Raji (cell line): ENCODE results near the gene SERBP1.

ENCODE experiments used
- POLR2A ChIP-seq: IDR thresholded peaks from 2 replicates; pipeline ENCODE4 v1.6.1; 2011; ENCODE audit warnings: low read depth, low read length, control low read depth; ENCODE audit not compliant: insufficient read depth

Gene SERBP1

GRCh38 chr1:67430358-67431155 is at the start of gene SERBP1:
Gene SERBP1 (minus strand): TSS chr1:67430402. CDS start chr1:67430300, 102 bp downstream.
- peak; percentile 77 for TF ChIP-seq POLR2A

GRCh38 chr1:67479146-67479891 is 49.1 kb upstream of the SERBP1 start:
- no peak for TF ChIP-seq POLR2A

- TF ChIP-seq POLR2A = no peak
These were observed 46.7 kb upstream of the SERBP1 start for GRCh38 chr1:67476906-67477305.

GRCh38 chr1:67476006-67476482 is 45.8 kb upstream of the SERBP1 start:
- TF ChIP-seq POLR2A = no peak

GRCh38 chr1:67472056-67472455 is 41.9 kb upstream of the SERBP1 start:
- no peak for TF ChIP-seq POLR2A

- TF ChIP-seq POLR2A = no peak
These were observed 39.2 kb upstream of the SERBP1 start for GRCh38 chr1:67469431-67469830.

- TF ChIP-seq POLR2A = no peak
These were observed 38.0 kb upstream of the SERBP1 start for GRCh38 chr1:67468066-67468718.

GRCh38 chr1:67465375-67465774 is 35.2 kb upstream of the SERBP1 start:
- no peak for TF ChIP-seq POLR2A

- no peak for TF ChIP-seq POLR2A
These were observed 34.5 kb upstream of the SERBP1 start for GRCh38 chr1:67464746-67465145.

GRCh38 chr1:67464058-67464457 is 33.9 kb upstream of the SERBP1 start:
- TF ChIP-seq POLR2A = no peak

- TF ChIP-seq POLR2A = no peak
These were observed 33.2 kb upstream of the SERBP1 start for GRCh38 chr1:67463298-67463955.

GRCh38 chr1:67460676-67461500 is 30.7 kb upstream of the SERBP1 start:
- no peak for TF ChIP-seq POLR2A

GRCh38 chr1:67459068-67459467 is 28.9 kb upstream of the SERBP1 start:
- no peak for TF ChIP-seq POLR2A

- no peak for TF ChIP-seq POLR2A
These were observed 28.5 kb upstream of the SERBP1 start for GRCh38 chr1:67458663-67459062.

GRCh38 chr1:67457247-67457646 is 27.0 kb upstream of the SERBP1 start:
- no peak for TF ChIP-seq POLR2A

- no peak for TF ChIP-seq POLR2A
These were observed 21.6 kb upstream of the SERBP1 start for GRCh38 chr1:67451815-67452214.
